C4-2B (cell line): Measurements from ENCODE around the gene BMERB1.
"Not testable (repeated sequence)": the region's sequence is repeated elsewhere in the genome, so short reads cannot be mapped to it uniquely, and the experiment has no call there.

ENCODE experiments used
- CTCF ChIP-seq: fragments of 450-650 bp; conservative IDR thresholded peaks from 2 replicates; pipeline ENCODE4 v1.5.1; 2017; ENCODE audit warnings: mild to moderate bottlenecking
- ZFX ChIP-seq: fragments of 450-650 bp; IDR thresholded peaks from 2 replicates; pipeline ENCODE4 v1.6.1; 2017

DNA sequence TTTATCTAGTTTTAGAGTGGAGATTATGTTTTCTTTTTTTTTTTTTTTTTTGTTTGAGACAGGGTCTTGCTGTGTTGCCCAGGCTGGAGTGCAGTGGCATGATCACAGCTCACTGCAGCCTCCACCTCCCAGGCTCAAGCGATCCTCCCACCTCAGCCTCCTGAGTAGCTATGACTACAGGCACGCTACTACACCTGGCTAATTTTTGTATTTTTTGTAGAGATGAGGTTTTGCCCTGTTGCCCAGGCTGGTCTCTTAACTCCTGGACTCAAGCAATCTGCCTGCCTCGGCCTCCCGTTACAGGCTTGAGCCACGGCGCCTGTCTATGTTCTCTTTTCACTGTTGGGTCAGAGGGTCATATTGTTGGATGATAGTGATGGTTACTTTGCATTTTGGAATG is 34.1 kb upstream of the BMERB1 start:
- not testable (repeated sequence) for TF ChIP-seq CTCF, ZFX
